ENCODE data around the gene RAB23.

The RAB23 gene

DNA sequence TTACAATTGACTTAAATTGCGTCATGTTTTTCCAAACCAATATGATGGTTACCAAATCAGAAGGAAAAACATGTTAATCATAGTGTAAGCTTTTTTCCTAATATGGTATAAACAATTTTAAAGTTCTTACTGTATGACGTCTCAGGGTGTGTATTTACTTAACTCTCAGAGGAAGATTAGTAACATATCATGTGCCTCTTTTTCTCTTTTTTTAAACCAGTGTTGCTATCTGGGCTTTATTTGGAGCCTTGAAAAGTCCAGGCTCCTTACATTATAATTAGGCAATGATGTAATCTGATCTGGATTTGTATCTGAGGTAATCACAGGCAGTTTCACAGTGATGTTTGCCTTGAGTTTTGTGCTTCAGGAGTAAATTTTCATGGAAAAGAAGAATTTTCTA, 20.4 kb upstream of the RAB23 start:
- DNase-seq (ENCODE audit: low read depth): peak; percentile 69

DNA sequence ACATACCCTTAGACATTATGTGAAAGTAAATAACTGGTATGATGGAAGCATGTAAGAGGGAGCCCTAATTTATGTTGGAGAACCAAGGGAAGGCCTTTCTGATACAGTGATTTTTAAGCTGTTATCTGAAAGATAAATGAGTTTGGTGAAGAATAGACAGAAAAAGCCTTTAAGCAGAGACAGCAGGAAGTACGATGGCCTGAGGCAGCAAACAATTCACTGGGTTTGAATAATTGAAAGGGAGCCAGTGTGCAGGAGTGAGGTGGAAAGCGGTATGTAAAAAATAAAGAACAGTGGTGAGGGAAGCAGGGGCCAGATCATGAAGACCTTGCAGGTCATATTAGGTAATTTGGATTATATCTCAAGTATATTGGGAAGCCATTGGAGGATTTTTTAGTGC, 4.1 kb upstream of the RAB23 start:
- DNase-seq (ENCODE audit: low read depth): no peak

DNA sequence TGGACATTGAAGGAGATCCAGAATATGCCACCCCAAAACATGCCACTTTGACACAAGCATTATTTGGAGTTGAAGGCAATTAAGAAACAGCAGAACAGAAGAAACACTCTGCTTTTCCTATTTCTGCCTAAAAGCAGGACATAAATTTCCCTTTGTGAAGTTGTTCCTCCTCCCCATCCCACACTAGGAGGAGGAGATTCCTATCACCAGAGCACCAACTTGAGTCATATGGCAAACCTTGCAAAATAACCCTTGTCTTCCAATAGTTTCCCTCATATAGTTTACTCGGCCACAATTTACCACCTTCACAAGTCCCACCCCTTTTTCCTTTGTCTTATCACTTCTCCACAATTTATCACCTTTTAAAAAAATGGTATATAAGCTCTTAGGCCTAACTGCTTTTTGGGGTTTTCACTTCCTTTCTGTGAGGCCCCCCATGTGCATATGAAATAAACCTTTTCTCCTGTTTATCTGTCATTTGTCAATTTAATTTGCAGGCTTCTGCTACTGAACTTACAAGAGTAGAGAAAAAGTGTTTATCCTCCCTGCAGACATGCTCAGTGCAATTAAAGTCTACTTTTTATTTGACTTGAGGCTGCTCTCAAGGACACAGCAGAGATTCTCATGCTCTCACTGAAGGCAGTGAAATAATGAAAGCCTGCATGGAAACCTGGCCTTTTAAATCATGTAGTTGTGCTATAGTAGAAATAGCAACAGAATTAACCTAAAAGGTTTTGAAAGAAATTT, 2.8 kb upstream of the RAB23 start:
- peak; percentile 38 for DNase-seq (ENCODE audit: low read depth)

DNA sequence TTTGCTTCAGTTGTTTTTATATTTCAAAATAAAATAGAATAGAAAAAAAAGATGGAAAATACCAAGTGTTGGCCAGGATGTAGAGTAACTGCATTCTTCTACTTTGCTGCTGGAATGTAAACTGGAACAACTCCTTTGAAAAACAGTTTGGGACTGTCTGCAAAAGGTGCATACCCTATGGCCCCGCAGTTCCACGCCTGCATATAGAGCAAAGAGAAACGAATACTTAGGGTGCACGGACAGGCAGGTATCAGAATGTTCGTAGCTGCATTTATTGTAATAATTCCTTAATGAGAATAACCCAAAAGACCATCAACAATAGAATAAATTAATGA, 603 bp upstream of the RAB23 start:
- DNase-seq (ENCODE audit: low read depth): no peak

DNA sequence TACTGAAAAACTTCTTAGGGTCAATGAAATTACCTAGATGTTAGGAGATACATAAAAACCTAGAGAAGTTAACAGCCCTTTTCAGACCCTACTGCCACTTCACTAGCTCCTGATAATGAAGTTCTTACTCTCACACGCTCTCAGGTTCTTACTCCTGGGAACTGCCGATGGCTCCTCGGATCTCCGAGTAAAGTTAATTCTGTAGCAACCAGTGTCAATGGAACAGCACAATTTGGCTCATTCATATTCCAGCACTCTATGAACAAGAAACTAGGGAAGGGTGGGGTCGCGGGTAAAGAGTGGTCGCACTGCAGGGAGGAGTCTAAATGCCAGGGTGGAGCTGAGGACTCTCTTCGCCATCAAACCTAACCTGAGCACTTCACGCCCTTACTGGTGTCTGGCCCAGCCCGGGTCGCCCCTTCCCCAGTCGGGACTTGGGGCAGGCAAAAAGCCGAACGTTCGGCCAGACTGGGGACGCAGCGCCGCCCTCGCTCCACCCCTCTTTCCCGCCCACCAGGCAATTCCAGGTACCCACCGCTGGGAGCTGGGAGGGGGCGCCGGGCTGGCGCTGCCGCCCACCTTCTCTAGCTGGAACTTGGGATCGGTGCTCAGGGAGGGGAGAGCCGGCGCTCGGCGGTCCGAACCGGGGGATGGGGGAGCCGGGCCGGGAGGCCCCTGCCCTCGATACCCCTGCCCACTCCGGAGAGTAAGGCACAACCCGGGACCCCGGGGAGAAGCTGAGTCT, 744 bp downstream of the RAB23 start:
- DNase-seq (ENCODE audit: low read depth): peak; percentile 40

DNA sequence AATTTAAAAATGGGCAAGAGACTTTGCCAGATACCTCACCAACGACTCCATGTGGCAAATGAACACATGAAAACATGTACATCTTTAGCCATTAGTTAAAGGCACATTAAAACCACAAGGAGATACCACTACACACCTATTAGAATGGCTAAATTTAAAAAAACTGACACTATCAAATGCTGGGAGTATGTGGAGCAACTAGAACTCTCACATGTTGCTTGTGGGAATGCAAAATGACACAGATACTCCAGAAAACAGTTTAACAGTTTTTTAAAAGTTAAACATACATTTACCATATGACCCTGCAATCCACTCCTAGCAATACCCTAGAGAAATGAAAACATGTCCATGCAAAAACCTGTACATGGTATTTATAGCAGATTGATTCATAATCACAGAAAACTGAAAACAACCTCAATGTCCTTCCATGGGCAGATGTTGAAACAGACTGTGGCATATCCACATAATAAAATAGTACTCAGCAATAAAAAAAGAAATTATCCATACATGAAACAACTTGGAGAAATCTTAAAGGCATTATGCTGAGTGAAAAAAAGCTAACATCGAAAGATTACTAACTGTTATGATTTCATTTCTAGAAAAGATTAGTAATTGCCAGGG, 1.9 kb downstream of the RAB23 start:
- DNase-seq (ENCODE audit: low read depth): no peak

DNA sequence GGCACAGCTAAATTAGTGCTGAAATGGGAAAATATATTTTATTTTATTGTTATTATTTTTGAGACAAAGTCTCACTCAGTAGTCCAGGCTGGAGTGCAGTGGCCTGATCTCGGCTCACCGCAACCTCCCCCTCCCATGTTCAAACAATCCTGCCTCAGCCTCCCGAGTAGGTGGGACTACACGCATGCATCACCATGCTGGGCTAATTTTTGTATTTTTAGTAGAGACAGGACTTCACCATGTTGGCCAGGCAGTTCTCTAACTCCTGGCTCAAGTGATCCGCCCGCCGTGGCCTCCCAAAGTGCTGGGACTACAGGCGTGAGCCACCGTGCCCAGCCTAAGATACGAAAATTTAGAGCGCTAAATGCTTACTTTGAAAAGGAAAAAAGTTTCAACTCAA, 4.8 kb downstream of the RAB23 start:
- no peak for DNase-seq (ENCODE audit: low read depth)

DNA sequence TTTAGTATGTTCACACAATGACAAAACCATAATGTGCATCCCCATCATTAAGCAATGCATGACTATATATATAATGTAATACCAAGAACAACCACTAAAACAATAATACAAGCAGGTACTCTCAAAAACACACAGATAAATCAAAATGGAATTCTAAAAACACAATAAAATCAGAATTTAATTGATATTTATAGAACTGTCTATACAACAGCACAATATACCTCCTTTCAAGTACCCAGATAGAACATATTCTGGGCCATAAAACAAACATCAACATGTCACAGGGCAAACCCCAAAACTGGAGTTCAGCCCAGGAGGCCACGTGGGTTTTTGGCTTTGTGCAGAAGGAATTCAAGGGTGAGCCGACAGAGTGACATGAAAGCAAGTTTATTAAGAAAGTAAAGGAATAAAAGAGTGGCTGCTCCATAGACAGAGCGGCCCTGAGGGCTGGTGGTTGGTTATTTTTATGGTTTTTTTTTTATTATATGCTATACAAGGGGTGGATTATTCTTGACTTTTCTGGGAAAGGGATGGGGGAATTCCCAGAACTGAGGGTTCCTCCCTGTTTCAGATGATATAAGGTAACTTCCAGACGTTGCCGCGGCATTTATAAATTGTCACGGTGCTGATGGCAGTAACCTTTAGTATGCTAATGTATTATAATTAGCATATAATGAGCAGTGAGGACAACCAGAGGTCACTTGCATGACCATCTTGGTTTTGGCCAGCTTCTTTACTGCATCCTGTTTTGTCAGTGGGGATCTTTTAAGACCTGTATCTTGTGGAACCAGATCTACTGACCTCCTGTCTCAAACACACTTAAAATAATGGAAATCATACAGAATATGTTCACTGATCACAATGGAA, 5.6 kb downstream of the RAB23 start:
- peak; percentile 28 for DNase-seq (ENCODE audit: low read depth)

DNA sequence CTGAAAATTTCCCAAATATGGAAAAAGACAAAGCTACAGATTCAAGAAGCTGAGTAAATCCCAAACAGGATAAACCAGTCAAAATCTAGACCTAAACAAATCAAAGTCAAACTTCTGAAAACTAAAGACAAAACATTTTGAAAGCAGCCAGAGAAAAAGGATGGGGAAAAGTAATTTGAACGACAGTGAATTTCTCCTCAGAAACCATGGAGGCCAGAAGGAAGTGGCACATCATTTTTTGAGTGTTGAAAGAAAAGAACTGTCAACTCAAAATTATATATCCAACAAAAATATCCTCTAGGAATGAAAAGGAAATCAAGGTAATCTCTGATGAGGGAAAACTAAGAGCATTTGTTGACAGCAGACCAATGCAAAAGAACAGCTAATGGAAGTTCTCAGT, 6.8 kb downstream of the RAB23 start:
- no peak for DNase-seq (ENCODE audit: low read depth)

DNA sequence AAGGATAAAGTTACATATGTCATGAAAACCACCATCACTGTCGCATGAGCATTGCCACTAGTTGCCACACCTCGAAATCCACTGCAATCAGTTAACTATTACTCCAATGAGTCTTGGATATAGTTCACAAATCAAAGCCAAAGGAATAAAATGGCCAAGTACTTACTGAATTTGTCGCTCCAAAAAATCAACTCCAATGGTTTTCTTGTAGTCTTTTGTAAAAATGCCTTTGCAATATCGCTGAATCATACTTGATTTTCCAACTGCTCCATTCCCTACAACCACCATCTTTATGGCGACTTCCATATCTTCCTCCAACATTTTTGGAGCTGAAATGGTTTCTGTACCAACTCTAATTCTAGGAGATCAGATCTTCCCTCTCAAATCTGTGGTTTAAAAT, 12.0 kb downstream of the RAB23 start:
- no peak for DNase-seq (ENCODE audit: low read depth)

DNA sequence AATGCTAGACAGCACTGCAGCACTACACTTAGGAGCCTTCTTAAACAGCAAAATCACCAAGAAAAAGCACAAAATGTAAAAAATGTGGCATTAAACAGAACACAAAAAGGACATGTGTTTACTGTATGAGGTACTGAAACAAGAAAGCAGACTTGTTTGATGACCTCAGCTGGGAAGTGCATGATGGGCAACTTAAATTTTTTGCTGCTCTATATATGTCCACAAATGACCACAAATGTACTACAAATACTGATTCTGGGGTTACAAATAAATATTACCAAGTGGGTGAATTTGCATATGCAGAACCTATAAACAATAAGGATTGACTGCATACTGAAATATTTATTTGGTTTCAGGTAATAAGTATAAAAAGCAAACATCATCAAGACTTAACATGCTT, 13.1 kb downstream of the RAB23 start:
- DNase-seq (ENCODE audit: low read depth): no peak

DNA sequence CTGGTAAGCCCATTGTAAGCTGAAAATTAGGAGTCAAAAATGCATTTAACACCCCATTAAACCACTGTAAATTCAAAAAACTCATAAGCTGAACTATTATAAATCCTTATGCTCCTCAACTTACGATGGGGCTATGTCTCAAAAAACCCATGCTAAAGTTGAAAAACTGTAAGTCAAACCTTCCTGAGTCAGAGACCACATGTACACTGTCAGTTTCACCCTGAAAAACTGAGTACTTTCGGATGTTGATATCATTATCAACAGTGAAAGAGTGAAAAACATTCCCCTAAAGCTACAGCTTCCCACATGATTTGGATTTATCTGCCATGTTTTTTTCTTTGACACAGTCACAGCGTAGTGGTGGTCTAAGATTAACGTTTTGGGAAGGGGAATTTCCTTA, 14.2 kb downstream of the RAB23 start:
- no peak for DNase-seq (ENCODE audit: low read depth)

DNA sequence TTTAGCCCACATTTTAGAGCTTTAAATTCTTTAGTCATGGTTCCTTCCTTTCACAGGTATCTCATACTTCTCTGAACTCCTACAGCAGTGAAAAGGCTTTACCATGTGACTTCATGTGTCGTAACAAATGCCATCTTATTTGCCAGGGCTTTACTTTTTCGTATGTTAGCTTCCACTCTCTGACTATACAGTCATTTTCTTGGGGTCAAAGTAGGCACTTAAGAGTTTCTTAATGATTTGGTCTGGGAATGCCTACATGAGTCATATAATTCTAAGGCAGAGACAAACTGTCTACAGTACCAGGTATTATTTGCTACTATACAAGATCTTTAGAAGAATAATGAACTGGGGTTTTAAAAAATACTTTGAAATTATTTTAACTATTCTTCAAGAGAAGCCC, 15.0 kb downstream of the RAB23 start:
- peak; percentile 9 for DNase-seq (ENCODE audit: low read depth)

DNA sequence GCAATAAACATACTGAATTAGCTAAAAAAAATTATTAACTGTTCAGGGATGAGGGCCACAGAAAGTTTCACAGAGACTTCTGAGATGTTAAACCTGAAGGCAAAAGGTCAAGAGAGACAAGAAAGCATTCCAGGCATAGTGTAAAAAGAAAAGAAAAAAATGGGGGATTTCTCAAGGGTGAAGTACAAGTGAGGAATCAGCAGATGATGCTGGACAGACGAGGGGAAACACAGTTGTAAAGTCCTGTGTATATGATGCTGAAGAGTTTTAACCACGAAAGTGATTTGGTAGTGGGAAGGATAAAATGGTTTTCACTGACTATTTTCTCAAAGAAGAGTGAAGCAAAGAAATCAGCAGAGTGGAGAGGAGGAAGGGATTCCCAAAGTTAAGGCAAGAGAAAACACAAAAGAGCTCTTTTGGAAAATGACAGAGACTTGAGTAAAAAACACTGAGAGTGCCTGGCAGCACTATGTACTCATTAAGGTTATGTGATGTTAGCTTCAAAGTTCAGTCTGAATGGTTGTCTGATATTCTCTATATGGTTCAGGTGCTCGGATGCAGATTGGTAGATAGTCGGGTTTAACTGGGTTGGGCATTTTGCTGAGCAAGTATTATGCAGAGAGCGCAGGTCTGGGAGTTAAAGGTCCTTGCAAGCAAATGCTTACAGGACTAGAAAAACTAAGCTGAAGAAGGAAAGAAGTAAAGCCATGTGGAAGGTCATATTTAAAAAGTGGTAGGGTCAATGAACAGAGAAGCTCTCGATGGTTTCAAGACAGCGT, 16.4 kb downstream of the RAB23 start:
- DNase-seq (ENCODE audit: low read depth): no peak

DNA sequence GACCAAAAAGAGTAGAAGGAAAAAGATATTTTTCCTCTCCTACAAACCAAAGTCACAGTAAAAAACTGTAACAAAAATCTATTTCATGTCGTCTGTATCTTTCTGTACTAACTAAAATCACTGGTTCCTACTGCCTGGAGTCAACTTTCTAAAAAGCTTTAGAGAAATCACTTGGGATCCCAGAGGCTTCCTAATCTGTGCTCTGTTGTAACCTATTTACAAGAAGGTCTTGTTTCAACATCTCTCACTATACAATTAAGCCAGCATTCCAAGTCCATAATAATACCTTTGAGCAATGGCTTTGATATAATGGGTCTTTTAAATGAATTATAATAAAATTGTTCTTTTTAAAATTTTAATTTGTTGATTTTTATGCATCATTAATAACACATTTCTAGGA, 20.4 kb downstream of the RAB23 start:
- DNase-seq (ENCODE audit: low read depth): no peak

DNA sequence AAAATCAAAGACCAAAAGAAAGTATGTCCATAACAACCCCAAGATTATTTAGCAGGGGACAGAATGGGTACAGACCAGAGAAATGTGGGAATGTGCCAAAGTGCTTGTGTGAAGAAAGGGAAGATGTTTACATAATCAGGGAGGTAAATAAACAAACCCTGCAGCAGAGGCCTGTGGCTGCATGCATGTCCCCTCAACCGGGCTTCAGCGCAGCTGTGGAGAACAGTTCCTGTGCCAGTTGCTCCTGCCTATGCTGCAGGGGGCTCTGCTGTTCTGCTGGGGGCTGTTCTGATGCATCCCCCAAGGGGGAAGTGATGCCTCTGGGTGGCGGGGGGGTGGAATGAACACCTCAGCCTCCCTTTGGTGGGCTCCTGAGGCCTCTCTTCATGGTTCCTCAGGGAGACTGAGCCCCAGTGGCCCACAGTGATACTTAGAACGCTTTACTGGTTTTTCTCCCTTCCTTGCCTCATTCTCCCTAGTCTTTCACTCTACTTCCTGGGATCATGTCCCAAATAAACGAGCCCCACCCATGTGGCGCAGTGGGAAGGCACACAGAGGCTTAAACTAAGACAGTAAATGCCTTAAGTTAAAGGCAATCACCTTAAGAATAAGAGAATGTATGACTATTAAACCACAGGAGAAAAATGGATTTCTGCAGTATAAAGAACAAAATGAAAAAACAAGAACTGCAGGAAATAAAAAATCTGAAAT, 23.0 kb downstream of the RAB23 start:
- no peak for DNase-seq (ENCODE audit: low read depth)

DNA sequence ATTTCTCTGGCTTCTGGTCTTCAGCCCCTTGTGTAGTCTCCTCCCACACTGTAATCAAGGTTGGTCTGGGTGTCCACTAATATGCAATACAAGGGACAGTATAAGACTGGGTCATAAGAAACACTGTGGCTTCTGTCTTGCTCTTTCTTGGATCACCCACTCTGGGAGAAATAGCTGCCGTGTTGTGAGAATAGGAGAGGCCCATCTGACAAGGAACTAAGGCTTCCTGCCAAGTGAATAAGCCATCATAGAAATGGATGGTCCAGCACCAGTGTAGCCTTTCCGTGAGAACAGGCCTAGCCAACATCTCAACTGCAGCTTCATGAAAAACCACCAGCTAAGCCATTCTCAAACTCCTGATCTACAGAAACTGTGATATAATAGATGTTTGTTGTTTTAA, 26.6 kb downstream of the RAB23 start:
- DNase-seq (ENCODE audit: low read depth): no peak

DNA sequence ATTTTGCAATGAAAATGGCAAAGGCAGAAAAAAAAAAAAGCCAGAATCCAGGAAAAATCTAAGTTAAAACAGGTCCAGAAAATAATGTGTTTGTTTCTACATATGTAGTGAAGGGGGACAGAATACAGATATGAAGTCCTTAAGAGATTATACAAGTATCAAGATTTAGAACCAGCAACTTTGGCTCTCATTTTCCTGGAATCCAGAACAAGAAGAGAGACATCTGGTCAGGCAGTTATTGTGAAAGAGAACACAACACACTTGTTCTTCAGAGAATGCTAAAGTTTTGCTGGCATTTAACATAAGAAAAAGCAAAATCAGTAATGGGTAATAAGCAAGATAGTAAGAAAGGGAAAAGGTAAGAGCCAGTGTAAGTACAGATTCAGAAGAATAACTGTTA, 28.9 kb downstream of the RAB23 start:
- DNase-seq (ENCODE audit: low read depth): no peak

DNA sequence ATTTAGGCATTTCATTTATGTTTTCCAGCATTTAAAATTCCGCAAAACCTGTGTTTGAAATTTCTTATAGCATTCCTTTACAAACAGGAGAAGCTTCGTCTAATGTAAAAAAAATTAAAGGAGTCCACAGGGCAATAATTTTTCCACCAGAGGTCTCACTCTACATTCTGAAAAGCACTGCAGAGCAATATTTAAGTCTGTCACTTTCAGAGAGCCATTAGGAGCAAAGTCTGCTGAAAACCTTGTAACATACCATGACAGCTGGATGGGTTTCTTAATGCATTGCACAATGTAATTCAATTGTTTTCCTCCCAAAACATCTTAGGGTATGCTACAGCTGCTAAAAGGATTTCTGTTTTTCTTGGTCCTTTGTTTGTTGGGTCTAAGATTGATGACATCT, 32.0 kb downstream of the RAB23 start:
- peak; percentile 28 for DNase-seq (ENCODE audit: low read depth)

DNA sequence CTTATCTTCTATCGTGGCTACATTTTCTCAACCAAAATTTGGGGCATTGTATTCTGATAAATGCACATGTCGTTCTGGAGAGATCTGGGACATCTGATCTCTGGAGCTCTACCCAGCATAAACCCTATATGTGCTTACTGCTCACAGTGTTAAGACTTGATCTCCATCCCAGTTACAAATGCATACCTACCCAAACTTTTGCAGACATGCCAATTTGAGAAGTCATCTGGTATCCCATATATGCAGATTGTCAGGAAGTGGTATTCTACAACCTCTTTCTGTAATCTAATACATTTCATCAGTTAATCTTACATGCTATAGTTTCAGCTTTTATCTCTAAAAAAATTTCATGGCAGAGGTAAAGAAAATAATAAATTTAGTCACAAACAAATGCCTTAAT, 38.8 kb downstream of the RAB23 start:
- DNase-seq (ENCODE audit: low read depth): no peak

DNA sequence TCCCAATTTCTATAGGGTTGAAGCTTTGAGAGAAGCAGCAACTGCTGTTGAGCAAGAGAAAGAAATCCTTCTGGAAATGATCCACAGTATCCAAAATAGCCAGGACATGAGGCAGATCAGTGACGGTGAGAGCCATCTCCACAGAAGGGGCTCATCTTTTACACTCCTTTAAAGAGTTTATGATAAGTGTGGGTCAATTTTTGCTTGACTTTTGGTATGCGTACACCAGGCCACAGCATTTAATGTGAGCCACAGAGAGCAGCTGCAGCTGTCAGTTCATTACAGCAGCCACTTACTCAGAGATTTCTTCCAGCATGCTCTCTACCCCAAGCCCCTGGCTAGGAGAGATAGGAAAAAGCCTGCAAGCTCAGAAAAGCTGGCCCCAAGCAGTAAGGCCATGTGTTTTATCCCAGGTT, 40.1 kb downstream of the RAB23 start:
- DNase-seq (ENCODE audit: low read depth): no peak
